Sigmoid colon (tissue), 7 donors: Measurements from ENCODE around the gene PTH1R. TPM values are rescaled to one million over a fixed set of nuclear protein-coding genes. Genes with fewer than 3 reads are reported as not detected.

Experiments
- DNase-seq: peaks from one replicate; pipeline ENCODE4 v3.0.0-alpha.2; 2019
- H3K27ac ChIP-seq, 4 donors: fragments of 200-600 bp; sonication (generic); one replicate each; pipeline ENCODE4 v1.5.1; 2016 to 2019; ENCODE audit warnings: mild to moderate bottlenecking in 1 of 4
- H3K27me3 ChIP-seq, 3 donors: fragments of 200-600 bp; sonication (generic); one replicate each; pipeline ENCODE4 v1.5.1; 2019; ENCODE audit warnings: mild to moderate bottlenecking in 1 of 3
- H3K36me3 ChIP-seq, 4 donors: fragments of 200-600 bp; sonication (generic); one replicate each; pipeline ENCODE4 v1.5.1; 2016 to 2019
- H3K4me1 ChIP-seq, 4 donors: fragments of 200-600 bp; sonication (generic); one replicate each; pipeline ENCODE4 v1.5.1; 2017 to 2019
- H3K4me3 ChIP-seq, 4 donors: fragments of 200-600 bp; sonication (generic); one replicate each; pipeline ENCODE4 v1.5.1; 2017 to 2019; ENCODE audit warnings: mild to moderate bottlenecking in 2 of 4, moderate library complexity in 1 of 4
- H3K9me3 ChIP-seq, 4 donors: fragments of 200-600 bp in 3 of 4; sonication (generic) in 3 of 4; one replicate each; pipeline versions ENCODE4 v1.5.1 to v1.6.1; 2013 to 2019
- EP300 ChIP-seq, 4 donors: sonication (generic); formaldehyde crosslinking; IDR thresholded peaks; one replicate each; pipeline ENCODE4 v1.6.1; 2017; ENCODE audit warnings: antibody characterized with exemption in 4 of 4
- POLR2A ChIP-seq, 2 donors: fragments of 450-650 bp; IDR thresholded peaks; one replicate each; pipeline ENCODE4 v1.6.1; 2016; ENCODE audit warnings: antibody characterized with exemption in 2 of 2, mild to moderate bottlenecking in 2 of 2, moderate library complexity in 2 of 2
- POLR2AphosphoS5 ChIP-seq, 4 donors: sonication (generic); formaldehyde crosslinking; IDR thresholded peaks; one replicate each; pipeline ENCODE4 v1.6.1; 2017; ENCODE audit warnings: antibody characterized with exemption in 4 of 4
- WGBS, 2 donors: extraction: QIAGEN DNeasy Blood & Tissue Kit; methylation state at CpG; one replicate each; pipeline ENCODE4 v1.1.7; 2013; 5-methylcytosine and 5-hydroxymethylcytosine counted together
- intact Hi-C: fragments of 100-400 bp; cut with DNase I; formaldehyde crosslinking; loops from one replicate; pipeline ENCODE4 v1.15.1; 2023
- polyA plus RNA-seq, 3 donors: library from polyadenylated mRNA; stranded (reverse); fragments of 200-250 nt; gene quantifications; one replicate each; pipeline ENCODE4 v1.2.3, GENCODE V29; 2013
- total RNA-seq, 4 donors: library from RNA; depleted of rRNA; stranded (reverse); fragments of >200 nt; gene quantifications; one replicate each; pipeline ENCODE4 v1.1.0, GENCODE V29; 2016
- TF ChIP-seq, protein P1 (sequence below), 4 experiments: fragments of 450-650 bp in 3 of 4; fragments of 200-600 bp in 1 of 4; IDR thresholded peaks; one replicate each; pipeline ENCODE4 v1.5.1; 2016 to 2019; ENCODE audit warnings: antibody characterized with exemption in 4 of 4, mild to moderate bottlenecking in 3 of 4, moderate library complexity in 2 of 4
- donor health status: healthy with polysubstance abuse.
- donor health status: Bipolar disorder and iron deficiency.
- donor health status: healthy.

Gene PTH1R
- total and polyA plus RNA-seq, 7 donors, result 1.2 to 9.0 (median 4.6) TPM

GRCh38 chr3:46894256-46894655, 16.7 kb downstream of the PTH1R start:
- WGBS, 2 donors, result 87 to 93% methylated on average over 6 of the region's 6 CpGs
- no peak for TF ChIP-seq EP300 (IDR thresholded peaks at IDR 0.05)
- TF ChIP-seq POLR2AphosphoS5 (IDR thresholded peaks at IDR 0.05), result no peak
- no peak for TF ChIP-seq POLR2A (IDR thresholded peaks at IDR 0.05)
- TF ChIP-seq, protein P1, sequence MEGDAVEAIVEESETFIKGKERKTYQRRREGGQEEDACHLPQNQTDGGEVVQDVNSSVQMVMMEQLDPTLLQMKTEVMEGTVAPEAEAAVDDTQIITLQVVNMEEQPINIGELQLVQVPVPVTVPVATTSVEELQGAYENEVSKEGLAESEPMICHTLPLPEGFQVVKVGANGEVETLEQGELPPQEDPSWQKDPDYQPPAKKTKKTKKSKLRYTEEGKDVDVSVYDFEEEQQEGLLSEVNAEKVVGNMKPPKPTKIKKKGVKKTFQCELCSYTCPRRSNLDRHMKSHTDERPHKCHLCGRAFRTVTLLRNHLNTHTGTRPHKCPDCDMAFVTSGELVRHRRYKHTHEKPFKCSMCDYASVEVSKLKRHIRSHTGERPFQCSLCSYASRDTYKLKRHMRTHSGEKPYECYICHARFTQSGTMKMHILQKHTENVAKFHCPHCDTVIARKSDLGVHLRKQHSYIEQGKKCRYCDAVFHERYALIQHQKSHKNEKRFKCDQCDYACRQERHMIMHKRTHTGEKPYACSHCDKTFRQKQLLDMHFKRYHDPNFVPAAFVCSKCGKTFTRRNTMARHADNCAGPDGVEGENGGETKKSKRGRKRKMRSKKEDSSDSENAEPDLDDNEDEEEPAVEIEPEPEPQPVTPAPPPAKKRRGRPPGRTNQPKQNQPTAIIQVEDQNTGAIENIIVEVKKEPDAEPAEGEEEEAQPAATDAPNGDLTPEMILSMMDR (IDR thresholded peaks at IDR 0.05), result no peak
- peaks cover 0 to 36% (median 30%) of the 10 kb centered on the region in 4 donors for H3K4me1 ChIP-seq
- H3K27me3 ChIP-seq, result peaks cover 12 to 22% (median 12%) of the 10 kb centered on the region in 3 donors
- intact Hi-C loops, result loop anchor here (5.0 kb wide), 1 partner anchor 47 kb away; no protein-coding TSS in a partner anchor
- H3K27ac ChIP-seq, result no peak overlapping the region
- no peaks in the 10 kb centered on the region for H3K9me3 ChIP-seq
- H3K36me3 ChIP-seq, result no peaks in the 10 kb centered on the region
- no peak overlapping the region for H3K4me3 ChIP-seq
- no peak for DNase-seq

- WGBS, 2 donors, result 10 to 19% methylated on average over 5 of the region's 5 CpGs
- Histone ChIP-seq H3K4me1 (peaks cover 0 to 37% (median 31%) of the 10 kb centered on the region in 4 donors), H3K27ac (no peak overlapping the region), H3K9me3 (no peaks in the 10 kb centered on the region), H3K36me3 (no peaks in the 10 kb centered on the region), H3K4me3 (no peak overlapping the region), H3K27me3 (peaks cover 12 to 31% (median 14%) of the 10 kb centered on the region in 3 donors)
- intact Hi-C loops, result loop anchor here (1.0 kb wide), 2 partner anchors 29 to 190 kb away; no protein-coding TSS in a partner anchor
- TF ChIP-seq POLR2AphosphoS5 (IDR thresholded peaks at IDR 0.05), result no peak
- TF ChIP-seq, protein P1 (IDR thresholded peaks at IDR 0.05), result peak; percentile 89 to 95 (median 92)
- peak; percentile 84 for DNase-seq
Measured at GRCh38 chr3:46895204-46895660, 17.7 kb downstream of the PTH1R start.

DNA sequence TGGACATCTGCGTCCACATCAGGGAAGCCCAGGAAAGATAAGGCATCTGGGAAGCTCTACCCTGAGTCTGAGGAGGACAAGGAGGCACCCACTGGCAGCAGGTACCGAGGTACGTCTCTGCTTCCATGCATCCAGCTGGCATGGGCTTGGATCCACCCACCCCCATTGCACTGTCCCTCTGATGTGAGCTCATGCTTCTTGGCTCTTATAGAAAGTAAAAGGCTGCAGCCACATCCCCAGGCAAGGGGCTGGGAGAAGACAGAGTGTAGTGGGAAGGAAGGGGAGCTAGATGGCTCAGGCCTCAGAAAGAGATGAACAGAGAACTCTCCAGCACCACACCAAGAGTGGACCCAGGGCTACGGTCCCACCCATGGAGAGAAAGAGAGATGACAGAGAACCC, 18.2 kb downstream of the PTH1R start:
- Histone ChIP-seq H3K27ac (no peak overlapping the region), H3K27me3 (peaks cover 12 to 31% (median 14%) of the 10 kb centered on the region in 3 donors), H3K9me3 (no peaks in the 10 kb centered on the region), H3K4me3 (no peak overlapping the region), H3K36me3 (no peaks in the 10 kb centered on the region), H3K4me1 (peaks cover 0 to 37% (median 31%) of the 10 kb centered on the region in 4 donors)
- intact Hi-C loops, result loop anchor here (1.0 kb wide), 2 partner anchors 29 to 190 kb away; no protein-coding TSS in a partner anchor
- TF ChIP-seq EP300 (IDR thresholded peaks at IDR 0.05), result no peak
- TF ChIP-seq, protein P1 (IDR thresholded peaks at IDR 0.05), result no peak
- WGBS, 2 donors, result 77 to 84% methylated on average over 4 of the region's 4 CpGs
- DNase-seq, result no peak

- H3K4me1 ChIP-seq, result peaks cover 0 to 36% (median 31%) of the 10 kb centered on the region in 4 donors
- intact Hi-C loops, result no loop called here
- TF ChIP-seq POLR2AphosphoS5 (IDR thresholded peaks at IDR 0.05), result no peak
- TF ChIP-seq, protein P1 (IDR thresholded peaks at IDR 0.05), result no peak
- no peak for TF ChIP-seq POLR2A (IDR thresholded peaks at IDR 0.05)
- TF ChIP-seq EP300 (IDR thresholded peaks at IDR 0.05), result no peak
- no peaks in the 10 kb centered on the region for H3K36me3 ChIP-seq
- no peak overlapping the region for H3K27ac ChIP-seq
- H3K27me3 ChIP-seq, result peaks cover 12 to 31% (median 14%) of the 10 kb centered on the region in 3 donors
- H3K9me3 ChIP-seq, result no peaks in the 10 kb centered on the region
- H3K4me3 ChIP-seq, result no peak overlapping the region
- DNase-seq, result no peak
- WGBS, 2 donors, result 70 to 74% methylated on average over 5 of the region's 5 CpGs
Measured at GRCh38 chr3:46896386-46896785, 18.9 kb downstream of the PTH1R start.

DNA sequence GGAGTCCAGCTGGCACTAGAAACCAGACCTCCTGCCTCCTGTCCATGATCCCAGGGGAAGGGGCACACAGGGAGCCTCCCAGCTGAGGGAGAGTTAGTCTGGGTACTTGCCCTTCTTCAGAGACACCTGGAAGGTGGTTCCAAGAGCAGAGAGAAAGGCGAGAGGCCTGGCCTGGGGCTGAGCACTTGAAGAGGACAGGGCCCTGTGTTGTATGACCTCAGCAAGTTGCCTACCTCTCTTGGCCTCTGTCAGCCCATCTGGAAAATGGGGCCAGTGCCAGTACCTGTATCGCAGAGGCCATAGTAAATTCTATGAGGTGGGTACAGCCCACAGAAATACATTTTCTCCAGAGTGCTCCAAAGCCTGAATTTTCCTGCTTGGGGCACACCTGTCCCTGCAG, 19.5 kb downstream of the PTH1R start:
- DNase-seq, result no peak
- intact Hi-C loops, result no loop called here
- Histone ChIP-seq H3K27ac (no peak overlapping the region), H3K27me3 (peaks cover 12 to 31% (median 14%) of the 10 kb centered on the region in 3 donors), H3K4me3 (no peak overlapping the region), H3K9me3 (no peaks in the 10 kb centered on the region), H3K4me1 (peaks cover 0 to 30% (median 26%) of the 10 kb centered on the region in 4 donors), H3K36me3 (no peaks in the 10 kb centered on the region)
- TF ChIP-seq, protein P1 (IDR thresholded peaks at IDR 0.05), result no peak
- TF ChIP-seq POLR2A (IDR thresholded peaks at IDR 0.05), result no peak
- no peak for TF ChIP-seq EP300 (IDR thresholded peaks at IDR 0.05)
- no peak for TF ChIP-seq POLR2AphosphoS5 (IDR thresholded peaks at IDR 0.05)
- 90% methylated on average over 2 of the region's 2 CpGs for WGBS, 2 donors
